HEK293 (cell line): ENCODE results near the gene KLHL22.

Experiments used
- CTCF ChIA-PET: fragments of 350-600 bp; formaldehyde crosslinking; extraction: SDS; loops from one replicate; lab custom pipeline; 2021; ENCODE audit warnings: antibody characterized with exemption; lab: Yijun Ruan, JAX
- POLR2A ChIA-PET: fragments of 300-600 bp; formaldehyde crosslinking; extraction: SDS; loops from one replicate; lab custom pipeline; 2020; ENCODE audit warnings: antibody characterized with exemption, inconsistent platforms; lab: Yijun Ruan, JAX
- H3K27ac ChIP-seq: fragments of 200-500 bp; sonication (Bioruptor generic); 2 replicates; pipeline ENCODE4 v1.5.1; 2014; ENCODE audit warnings: low read depth, low read length, control low read depth, inconsistent platforms; ENCODE audit errors: extremely low read depth
- H3K36me3 ChIP-seq, 2 experiments: fragments of 200-500 bp in 1 of 2; sonication (Bioruptor generic) in 1 of 2; 1 replicate in 1 of 2; 2 replicates in 1 of 2; pipeline ENCODE4 v1.5.1; 2014 to 2017; ENCODE audit warnings: inconsistent platforms in 2 of 2, low read length in 2 of 2; ENCODE audit not compliant: control insufficient read depth in 2 of 2, insufficient read depth in 1 of 2
- H3K4me1 ChIP-seq: fragments of 200-500 bp; sonication (Bioruptor generic); 2 replicates; pipeline ENCODE4 v1.5.1; 2014; ENCODE audit warnings: mild to moderate bottlenecking, low read length, inconsistent platforms; ENCODE audit not compliant: control insufficient read depth, insufficient read depth
- H3K4me3 ChIP-seq: 2 replicates; pipeline ENCODE4 v1.5.1; 2011; ENCODE audit warnings: low read depth, mild to moderate bottlenecking, control low read depth, low read length, moderate library complexity
- H3K9me3 ChIP-seq: fragments of 200-500 bp; sonication (Bioruptor generic); 2 replicates; pipeline ENCODE4 v1.5.1; 2014; ENCODE audit warnings: low read depth, low read length, inconsistent platforms; ENCODE audit not compliant: control insufficient read depth, insufficient read depth
- BCL11A ChIP-seq: fragments of 450-650 bp; formaldehyde crosslinking; IDR thresholded peaks from 2 replicates; pipeline ENCODE4 v1.5.1; 2016; ENCODE audit warnings: low read depth, missing biosample characterization, missing genetic modification characterization
- BCL11B ChIP-seq: fragments of 450-650 bp; formaldehyde crosslinking; IDR thresholded peaks from 2 replicates; pipeline ENCODE4 v1.5.1; 2016; ENCODE audit warnings: low read depth, missing biosample characterization, missing genetic modification characterization
- CTCF ChIP-seq: fragments of 450-650 bp; formaldehyde crosslinking; IDR thresholded peaks from 2 replicates; pipeline ENCODE4 v1.5.1; 2016; ENCODE audit warnings: missing biosample characterization, missing genetic modification characterization
- HOXD13 ChIP-seq: sonication (generic); formaldehyde crosslinking; IDR thresholded peaks from 2 replicates; pipeline ENCODE4 v1.8.0; 2022; ENCODE audit warnings: missing genetic modification reagents, borderline replicate concordance
- KLF16 ChIP-seq: fragments of 450-650 bp; formaldehyde crosslinking; IDR thresholded peaks from 2 replicates; pipeline ENCODE4 v1.5.1; 2017; ENCODE audit warnings: missing biosample characterization, missing genetic modification characterization
- KLF8 ChIP-seq: fragments of 450-650 bp; formaldehyde crosslinking; IDR thresholded peaks from 2 replicates; pipeline ENCODE4 v1.5.1; 2016; ENCODE audit warnings: missing biosample characterization, missing genetic modification characterization
- MZF1 ChIP-seq: fragments of 450-650 bp; formaldehyde crosslinking; IDR thresholded peaks from 2 replicates; pipeline ENCODE4 v1.5.1; 2017; ENCODE audit warnings: missing biosample characterization, missing genetic modification characterization, borderline replicate concordance
- REPIN1 ChIP-seq: fragments of 450-650 bp; formaldehyde crosslinking; IDR thresholded peaks from 2 replicates; pipeline ENCODE4 v1.5.1; 2017; ENCODE audit warnings: missing biosample characterization, missing genetic modification characterization, low read depth
- YY1 ChIP-seq: fragments of 450-650 bp; formaldehyde crosslinking; IDR thresholded peaks from 2 replicates; pipeline ENCODE4 v1.5.1; 2018; ENCODE audit warnings: missing biosample characterization, missing genetic modification characterization
- ZBTB7A ChIP-seq: fragments of 450-650 bp; formaldehyde crosslinking; IDR thresholded peaks from 2 replicates; pipeline ENCODE4 v1.5.1; 2016; ENCODE audit warnings: low read depth, missing biosample characterization, missing genetic modification characterization
- ZNF10 ChIP-seq: fragments of 450-650 bp; formaldehyde crosslinking; IDR thresholded peaks from 2 replicates; pipeline ENCODE4 v1.5.1; 2017; ENCODE audit warnings: missing biosample characterization, missing genetic modification characterization
- ZNF138 ChIP-seq: fragments of 450-650 bp; formaldehyde crosslinking; IDR thresholded peaks from 2 replicates; pipeline ENCODE4 v1.5.1; 2016; ENCODE audit warnings: missing biosample characterization, missing genetic modification characterization, borderline replicate concordance
- ZNF2 ChIP-seq: fragments of 450-650 bp; formaldehyde crosslinking; IDR thresholded peaks from 2 replicates; pipeline ENCODE4 v1.5.1; 2016; ENCODE audit warnings: missing biosample characterization, missing genetic modification characterization
- ZNF24 ChIP-seq: fragments of 450-650 bp; formaldehyde crosslinking; IDR thresholded peaks from 2 replicates; pipeline ENCODE4 v1.5.1; 2016; ENCODE audit warnings: missing biosample characterization, missing genetic modification characterization
- ZNF266 ChIP-seq: fragments of 450-650 bp; formaldehyde crosslinking; IDR thresholded peaks from 2 replicates; pipeline ENCODE4 v1.5.1; 2016; ENCODE audit warnings: missing biosample characterization, missing genetic modification characterization, low read depth
- ZNF341 ChIP-seq: fragments of 450-650 bp; formaldehyde crosslinking; IDR thresholded peaks from 2 replicates; pipeline ENCODE4; 2016; ENCODE audit warnings: low read depth, missing biosample characterization, missing genetic modification characterization
- ZNF426 ChIP-seq: fragments of 450-650 bp; formaldehyde crosslinking; IDR thresholded peaks from 2 replicates; pipeline ENCODE4 v1.5.1; 2017; ENCODE audit warnings: missing biosample characterization, missing genetic modification characterization, mild to moderate bottlenecking, inconsistent platforms, moderate library complexity
- ZNF473 ChIP-seq: fragments of 450-650 bp; formaldehyde crosslinking; IDR thresholded peaks from 2 replicates; pipeline ENCODE4 v1.5.1; 2017; ENCODE audit warnings: missing biosample characterization, missing genetic modification characterization
- ZNF501 ChIP-seq: fragments of 450-650 bp; formaldehyde crosslinking; IDR thresholded peaks from 2 replicates; pipeline ENCODE4 v1.5.1; 2016; ENCODE audit warnings: missing biosample characterization, missing genetic modification characterization
- ZNF529 ChIP-seq: fragments of 450-650 bp; formaldehyde crosslinking; IDR thresholded peaks from 2 replicates; pipeline ENCODE4 v1.5.1; 2017; ENCODE audit warnings: missing genetic modification characterization, missing biosample characterization; ENCODE audit not compliant: insufficient replicate concordance
- ZNF549 ChIP-seq: fragments of 450-650 bp; IDR thresholded peaks from 2 replicates; pipeline ENCODE4 v1.5.1; 2018; ENCODE audit warnings: missing biosample characterization, missing genetic modification characterization, mild to moderate bottlenecking, inconsistent platforms, moderate library complexity
- ZNF571 ChIP-seq: fragments of 450-650 bp; formaldehyde crosslinking; IDR thresholded peaks from 2 replicates; pipeline ENCODE4 v1.5.0; 2017; ENCODE audit warnings: missing biosample characterization, missing genetic modification characterization
- ZNF624 ChIP-seq: fragments of 450-650 bp; formaldehyde crosslinking; IDR thresholded peaks from 2 replicates; pipeline ENCODE4 v1.5.1; 2017; ENCODE audit warnings: missing biosample characterization, missing genetic modification characterization
- ZNF664 ChIP-seq: fragments of 450-650 bp; formaldehyde crosslinking; IDR thresholded peaks from 2 replicates; pipeline ENCODE4 v1.5.1; 2016; ENCODE audit warnings: missing biosample characterization, missing genetic modification characterization
- ZXDB ChIP-seq: fragments of 450-650 bp; formaldehyde crosslinking; IDR thresholded peaks from 2 replicates; pipeline ENCODE4 v1.5.1; 2016; ENCODE audit warnings: missing biosample characterization, missing genetic modification characterization

KLHL22 gene

GRCh38 chr22:20430101-20430719, 65.4 kb downstream of the KLHL22 start:
- Histone ChIP-seq H3K4me3 (no peak overlapping the region), H3K36me3 (peaks cover 0 to 74% of the 10 kb centered on the region in 2 experiments; a peak in 1 of 3 replicates), H3K9me3 (no peaks in the 10 kb centered on the region), H3K4me1 (no peaks in the 10 kb centered on the region)
- POLR2A ChIA-PET, result no interaction called here
- no peak for TF ChIP-seq REPIN1
- no peak for TF ChIP-seq YY1
- no peak for TF ChIP-seq KLF16 (tag by site-specific recombination)
- no peak for TF ChIP-seq HOXD13
- no peak for TF ChIP-seq CTCF (tag by site-specific recombination)
- TF ChIP-seq ZNF549, result no peak
- no peak for TF ChIP-seq ZNF571 (tag by site-specific recombination)
- no peak for TF ChIP-seq ZNF664 (tag by site-specific recombination)
- TF ChIP-seq, all 188 proteins: peak for 0
- H3K27ac ChIP-seq, result no peak overlapping the region
- CTCF ChIA-PET, result no interaction called here

GRCh38 chr22:20429254-20430100, 66.1 kb downstream of the KLHL22 start:
- CTCF ChIA-PET, result interaction anchor here (3.5 kb wide), 1 partner anchor 11 kb away, joined by 18 read pairs; no protein-coding TSS in a partner anchor
- Histone ChIP-seq H3K27ac (no peak overlapping the region), H3K4me1 (no peaks in the 10 kb centered on the region), H3K36me3 (peaks cover 0 to 81% of the 10 kb centered on the region in 2 experiments; a peak in 1 of 3 replicates), H3K9me3 (no peaks in the 10 kb centered on the region), H3K4me3 (no peak overlapping the region)
- TF ChIP-seq ZNF266 (no peak), BCL11B (no peak), ZNF2 (no peak), KLF8 (peak; percentile 58; the same call in 1 of the 2 replicates)
- POLR2A ChIA-PET, result no interaction called here

GRCh38 chr22:20428496-20429253, 66.9 kb downstream of the KLHL22 start:
- H3K4me3 ChIP-seq, result no peak overlapping the region
- CTCF ChIA-PET, result interaction anchor here (0.6 to 3.5 kb wide), 2 partner anchors 8 to 11 kb away, joined by 3 to 18 read pairs; no protein-coding TSS in a partner anchor

GRCh38 chr22:20427945-20428417, 67.6 kb downstream of the KLHL22 start:
- ChIA-PET CTCF (interaction anchor here (0.6 to 3.5 kb wide), 3 partner anchors 9 to 26 kb away, joined by 3 to 18 read pairs (median 4); no protein-coding TSS in a partner anchor), POLR2A (interaction anchor here (0.6 kb wide), 1 partner anchor 280 kb away, joined by 4 read pairs; no protein-coding TSS in a partner anchor)
- Histone ChIP-seq H3K4me1 (no peaks in the 10 kb centered on the region), H3K36me3 (peaks cover 0 to 78% of the 10 kb centered on the region in 2 experiments; a peak in 1 of 3 replicates), H3K9me3 (no peaks in the 10 kb centered on the region), H3K27ac (no peak overlapping the region), H3K4me3 (no peak overlapping the region)
- TF ChIP-seq ZNF426 (tag by site-specific recombination) (no peak), ZXDB (tag by site-specific recombination) (no peak), BCL11A (no peak), ZNF24 (no peak), ZNF2 (no peak), ZNF341 (no peak), ZNF501 (tag by site-specific recombination) (no peak), ZNF529 (tag by site-specific recombination) (no peak), MZF1 (tag by site-specific recombination) (no peak), ZBTB7A (no peak), ZNF473 (tag by site-specific recombination) (no peak), KLF8 (no peak)

More at GRCh38 chr22:20428496-20429253, 66.9 kb downstream of the KLHL22 start:
- POLR2A ChIA-PET, result interaction anchor here (0.6 kb wide), 1 partner anchor 279 kb away, joined by 4 read pairs; no protein-coding TSS in a partner anchor
- peaks cover 0 to 83% of the 10 kb centered on the region in 2 experiments; a peak in 1 of 3 replicates for H3K36me3 ChIP-seq
- H3K9me3 ChIP-seq, result no peaks in the 10 kb centered on the region
- TF ChIP-seq ZNF138 (tag by site-specific recombination) (no peak), ZNF624 (tag by site-specific recombination) (no peak), ZNF10 (no peak)
- TF ChIP-seq, all 188 proteins: peak for 0
- Histone ChIP-seq H3K27ac (no peak overlapping the region), H3K4me1 (no peaks in the 10 kb centered on the region)
